Measurements from ENCODE around the gene TSPAN18. TPM values are rescaled to one million over a fixed set of nuclear protein-coding genes. Genes with fewer than 3 reads are reported as not detected.

The TSPAN18 gene
- total and polyA plus RNA-seq, 2 of the 4 experiments (the other 2 are of a cell fraction): 0.36 to 1.1 TPM

DNA sequence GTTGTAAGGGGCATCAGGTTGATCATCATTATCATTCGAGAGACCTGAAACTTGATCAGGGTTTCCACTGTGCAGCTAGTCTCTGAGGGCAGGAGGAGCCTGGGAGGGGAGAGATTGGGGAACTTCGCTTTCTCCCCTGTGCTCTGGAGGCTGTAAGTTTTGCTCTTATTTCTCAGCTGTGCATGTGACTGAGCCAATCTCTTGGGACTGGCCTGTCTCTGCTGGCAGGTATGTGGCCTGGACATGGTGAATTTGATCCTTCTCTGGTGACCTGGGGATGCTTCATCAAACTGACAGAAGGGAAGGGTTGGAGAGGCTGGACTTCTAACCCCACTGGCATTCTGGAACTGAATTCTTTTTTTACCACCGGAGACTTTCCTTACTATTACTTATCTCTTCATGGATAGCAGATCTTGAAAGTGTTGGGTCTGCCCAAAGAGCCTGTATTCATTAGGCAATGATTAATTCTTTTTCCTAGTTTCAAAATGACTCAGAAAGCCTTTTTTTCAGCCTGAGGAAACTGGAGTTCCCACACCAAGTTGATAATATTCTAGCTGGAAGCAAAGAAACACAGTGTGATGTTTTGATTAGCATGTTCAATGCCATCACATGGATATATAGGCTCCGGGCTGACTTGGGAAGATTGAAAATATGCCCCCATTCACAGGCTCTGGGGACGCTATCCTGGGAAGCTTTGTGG, 36.5 kb downstream of the TSPAN18 start:
- no peak overlapping the region for H2AFZ ChIP-seq (replicated peaks; ENCODE audit: low read length, poor library complexity)
- in situ Hi-C loops (cut with MboI; ENCODE audit: low sequenced_read_pairs): no loop called here
- POLR2A ChIA-PET (ENCODE audit: unreplicated experiment): no interaction called here
- H2BK15ac ChIP-seq (ENCODE audit: low read depth, low read length): no peak overlapping the region
- no peak overlapping the region for H3K18ac ChIP-seq (ENCODE audit: low read depth, low read length)
- H2BK20ac ChIP-seq (ENCODE audit: low read depth, low read length): no peak overlapping the region
- H3K4me1 ChIP-seq (ENCODE audit: control insufficient read depth, insufficient read depth, low read length): peaks cover 31% of the 10 kb centered on the region
- no peak overlapping the region for H3K23ac ChIP-seq (ENCODE audit: low read depth, low read length)
- DNase-seq: peak; percentile 49
- H4K91ac ChIP-seq (ENCODE audit: insufficient read depth, low read depth, low read length): no peak overlapping the region
- H2AK5ac ChIP-seq (ENCODE audit: low read depth, low read length): no peak overlapping the region
- H3K9me3 ChIP-seq (ENCODE audit: control insufficient read depth, insufficient read depth, low read length): no peaks in the 10 kb centered on the region
- no peak for ATAC-seq (ENCODE audit: low read depth)
- H3K4me2 ChIP-seq (ENCODE audit: low read depth, low read length): no peak overlapping the region
- H3K36me3 ChIP-seq (ENCODE audit: control insufficient read depth, insufficient read depth, low read length): no peaks in the 10 kb centered on the region
- no peak overlapping the region for H2BK120ac ChIP-seq (ENCODE audit: low read depth, low read length)
- H2AK9ac ChIP-seq (replicated peaks; ENCODE audit: low read depth, low read length, poor library complexity): no peak overlapping the region
- H3K79me1 ChIP-seq (ENCODE audit: low read depth in 1 of 2, low read length in 2 of 2): no peaks in the 10 kb centered on the region
- no peak overlapping the region for H4K5ac ChIP-seq (ENCODE audit: low read depth, low read length)
- no peak overlapping the region; the same call in 1 of the 2 replicates for H3K27ac ChIP-seq (ENCODE audit: insufficient read depth, low read length)
- H3K27me3 ChIP-seq (ENCODE audit: control insufficient read depth, insufficient read depth, low read length): no peaks in the 10 kb centered on the region
- CTCF ChIA-PET: no interaction called here
- H3K56ac ChIP-seq (ENCODE audit: extremely low read depth, insufficient read depth, low read length): no peak overlapping the region
- H3K9ac ChIP-seq (ENCODE audit: low read depth, low read length): no peak overlapping the region
- dilution Hi-C loops (cut with HindIII; ENCODE audit: low sequenced_read_pairs, unreplicated experiment): loop anchor here (25.0 kb wide), 1 partner anchor 124 kb away; no protein-coding TSS in a partner anchor
- BruUV-seq (replicated peaks): no TSS peak
- no peak overlapping the region for H4K8ac ChIP-seq (ENCODE audit: low read depth in 2 of 2, low read length in 2 of 2)
- WGBS, 2 experiments (ENCODE audit: extremely low coverage in 2 of 2, insufficient read length in 1 of 2): 90% methylated on average over 2 of the region's 5 CpGs; no CpG with 5 or more reads in 1 of the 2 experiments
- no peak overlapping the region for H3K14ac ChIP-seq (replicated peaks; ENCODE audit: low read depth, low read length)
- intact Hi-C loops (cut with micrococcal nuclease): loop anchor here (10.0 kb wide), 1 partner anchor 198 kb away; the partner anchor contains the start of gene CD82
- H3K4me3 ChIP-seq (ENCODE audit: insufficient read depth, low read depth, low read length): no peak overlapping the region
- peaks cover 6% of the 10 kb centered on the region; the same call in 1 of the 2 replicates for H3K9me1 ChIP-seq (ENCODE audit: insufficient read depth, low read length)
- H2BK5ac ChIP-seq (ENCODE audit: low read depth, low read length, poor library complexity, severe bottlenecking): no peak overlapping the region
- H3K4ac ChIP-seq (ENCODE audit: low read depth, low read length): no peak overlapping the region
- TF ChIP-seq CEBPB (IDR thresholded peaks at IDR 0.05; ENCODE audit: low read depth, low read length) (0 out of 2 replicates have a peak, but pooled peaks have one; percentile 8), BHLHE40 (IDR thresholded peaks at IDR 0.05; ENCODE audit: low read depth, low read length) (no peak), FOS (IDR thresholded peaks at IDR 0.05; ENCODE audit: low read depth, low read length) (0 out of 2 replicates have a peak, but pooled peaks have one; percentile 8), CTCF (conservative IDR thresholded peaks at IDR 0.05; ENCODE audit: low read depth, low read length) (no peak)
- no peaks in the 10 kb centered on the region for H4K20me1 ChIP-seq (ENCODE audit: insufficient read depth, low read length)

Data from IMR-90 (cell line).